ENCODE results near the gene CALN1.
"Not testable (repeated sequence)": the region's sequence is repeated elsewhere in the genome, so short reads cannot be mapped to it uniquely, and the experiment has no call there.

Gene CALN1

DNA sequence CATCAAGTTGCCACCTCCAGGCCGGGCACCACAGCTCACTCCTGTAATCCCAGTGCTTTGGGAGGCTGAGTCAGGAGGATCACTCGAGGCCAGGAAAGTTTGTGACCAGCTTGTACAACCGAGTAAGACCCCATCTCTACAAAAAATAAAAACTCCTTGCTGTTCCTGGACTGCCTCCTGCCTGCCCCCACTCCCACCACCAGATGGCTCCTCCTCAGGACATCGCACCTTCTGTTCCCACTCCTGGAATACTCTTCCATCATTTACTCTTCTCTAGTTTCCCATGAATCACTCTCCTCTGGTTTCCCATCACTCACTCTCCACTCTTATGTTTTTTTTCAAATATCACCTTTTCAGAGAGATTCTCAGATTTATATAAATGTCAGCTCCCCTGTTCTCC lies 540.7 kb downstream of the CALN1 start:
- DNase-seq (ENCODE audit: low read depth in 3 of 3): no peak

DNA sequence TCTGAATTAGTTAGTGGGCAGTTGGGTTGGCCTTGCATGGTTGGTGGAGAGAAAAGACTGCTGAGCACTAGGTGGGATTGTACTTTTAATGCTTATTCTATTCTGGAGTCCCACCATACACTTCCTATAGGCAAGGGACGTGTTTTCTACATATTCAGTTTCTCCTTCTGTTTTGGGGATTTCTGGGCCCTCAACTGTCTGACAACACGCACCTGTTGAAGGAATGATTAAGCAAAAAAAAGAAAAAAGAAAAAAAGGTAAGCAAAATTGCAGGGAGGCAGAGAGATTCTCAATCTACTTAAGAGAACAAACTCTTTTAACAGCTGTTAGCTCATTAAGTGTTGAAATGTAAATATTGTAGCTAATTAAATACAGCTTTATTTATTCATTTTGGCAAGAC lies 541.3 kb downstream of the CALN1 start:
- no peak for DNase-seq (ENCODE audit: low read depth in 3 of 3)

- DNase-seq (ENCODE audit: low read depth in 3 of 3): no peak
These were observed 543.3 kb downstream of the CALN1 start for GRCh38 chr7:71868797-71869196.

- no peak for DNase-seq (ENCODE audit: low read depth in 3 of 3)
These were observed 544.5 kb downstream of the CALN1 start for GRCh38 chr7:71867626-71868025.

GRCh38 chr7:71865172-71865571 lies 547.0 kb downstream of the CALN1 start:
- no peak for DNase-seq (ENCODE audit: low read depth in 3 of 3)

- no peak for DNase-seq (ENCODE audit: low read depth in 3 of 3)
These were observed 548.0 kb downstream of the CALN1 start for GRCh38 chr7:71864130-71864529.

DNA sequence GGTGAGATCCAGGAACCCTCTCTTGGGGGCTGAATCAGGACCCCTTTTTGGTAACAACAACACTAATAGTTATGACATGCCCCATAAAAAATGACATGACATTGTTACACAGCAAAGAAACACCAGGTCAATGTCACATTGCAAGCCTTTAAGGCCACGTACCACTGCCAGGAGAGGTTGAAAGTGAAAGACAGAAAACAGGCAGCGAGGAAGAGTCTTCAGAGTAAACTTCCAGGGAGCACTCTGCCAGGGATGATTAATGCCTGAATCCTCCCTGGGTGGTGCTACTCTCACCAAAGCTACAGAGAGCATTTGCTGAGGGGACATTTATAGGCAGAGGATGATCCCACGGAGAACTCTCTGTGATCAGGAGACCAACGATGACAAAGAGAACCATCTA lies 551.6 kb downstream of the CALN1 start:
- no peak for DNase-seq (ENCODE audit: low read depth in 3 of 3)

- no peak for DNase-seq (ENCODE audit: low read depth in 3 of 3)
These were observed 554.8 kb downstream of the CALN1 start for GRCh38 chr7:71857338-71857737.

DNA sequence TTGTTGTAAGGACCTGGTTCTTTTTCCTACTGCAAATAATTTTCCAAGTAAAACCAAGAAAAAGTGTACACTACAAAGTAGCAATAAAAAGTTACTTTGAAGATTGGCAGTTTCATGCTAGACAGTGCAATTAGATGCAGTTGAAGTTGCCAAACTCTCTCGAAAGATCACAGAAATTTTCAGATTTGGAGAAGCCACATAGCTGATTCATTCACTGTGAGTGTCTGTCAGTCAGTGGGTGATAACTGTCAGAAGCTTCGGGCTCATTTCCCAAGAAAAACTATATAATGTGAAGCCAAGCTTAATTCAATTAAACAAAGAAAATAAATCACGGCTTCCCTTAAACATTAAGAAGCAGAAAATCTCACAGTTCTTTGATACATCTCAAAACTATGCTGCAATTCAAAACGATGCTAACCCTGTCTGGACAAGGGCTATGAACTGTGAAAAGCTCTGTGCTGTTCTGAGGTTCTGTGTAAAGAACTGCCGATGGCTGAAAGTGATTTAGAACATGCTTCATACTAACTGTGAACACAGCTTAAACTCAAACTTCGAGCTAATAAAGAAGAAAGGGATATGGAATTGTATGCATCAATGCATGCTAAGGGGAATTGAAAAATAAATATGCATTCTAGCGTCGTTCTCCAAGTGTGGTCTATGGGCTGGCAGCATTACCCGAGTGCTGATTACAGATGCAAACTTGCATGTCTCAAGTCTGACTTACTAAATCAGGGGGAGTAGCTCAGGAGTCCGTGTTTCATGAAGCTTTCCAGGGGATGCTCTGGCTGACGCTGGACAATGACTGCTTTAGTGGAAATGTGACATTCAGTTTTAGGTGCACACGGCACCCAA lies 557.4 kb downstream of the CALN1 start:
- DNase-seq (ENCODE audit: low read depth in 3 of 3): no peak

DNA sequence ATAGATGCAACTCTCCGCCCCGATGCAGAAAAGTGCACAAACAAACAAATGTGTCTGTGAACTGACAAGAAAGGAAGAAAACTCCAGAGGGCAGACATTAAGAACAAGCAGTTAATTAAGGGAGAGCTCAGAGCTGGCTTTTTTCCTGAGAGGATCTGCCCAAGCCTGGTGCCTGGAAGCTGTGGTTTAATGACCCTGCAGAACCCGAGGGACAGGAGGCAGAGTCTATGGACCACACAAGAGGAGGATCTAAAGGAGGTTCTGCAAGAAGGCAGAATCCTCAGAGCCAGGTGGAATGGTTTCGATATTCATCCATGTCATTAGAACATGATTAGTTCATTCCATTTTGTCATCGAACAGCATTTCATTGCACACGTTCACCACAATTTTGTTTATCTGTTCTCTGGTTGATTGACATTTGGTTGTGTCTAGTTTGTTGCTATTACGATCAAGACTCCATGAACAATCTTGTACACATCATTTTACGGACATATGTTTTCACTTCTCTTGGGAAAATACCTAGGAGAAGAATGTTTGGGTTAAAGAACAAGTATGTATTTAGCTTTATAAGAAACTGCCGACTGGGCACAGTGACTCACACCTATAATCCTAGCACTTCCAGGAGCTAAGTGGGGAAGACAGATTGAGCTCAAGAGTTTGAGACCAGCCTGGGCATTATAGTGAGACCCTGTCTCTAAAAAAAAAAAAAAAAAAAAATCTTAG lies 560.2 kb downstream of the CALN1 start:
- DNase-seq (ENCODE audit: low read depth in 3 of 3): no peak

GRCh38 chr7:71846160-71846559 lies 566.0 kb downstream of the CALN1 start:
- DNase-seq (ENCODE audit: low read depth in 3 of 3): no peak

GRCh38 chr7:71843676-71844075 lies 568.5 kb downstream of the CALN1 start:
- no peak for DNase-seq (ENCODE audit: low read depth in 3 of 3)

GRCh38 chr7:71842786-71843185 lies 569.4 kb downstream of the CALN1 start:
- DNase-seq (ENCODE audit: low read depth in 3 of 3): no peak

DNA sequence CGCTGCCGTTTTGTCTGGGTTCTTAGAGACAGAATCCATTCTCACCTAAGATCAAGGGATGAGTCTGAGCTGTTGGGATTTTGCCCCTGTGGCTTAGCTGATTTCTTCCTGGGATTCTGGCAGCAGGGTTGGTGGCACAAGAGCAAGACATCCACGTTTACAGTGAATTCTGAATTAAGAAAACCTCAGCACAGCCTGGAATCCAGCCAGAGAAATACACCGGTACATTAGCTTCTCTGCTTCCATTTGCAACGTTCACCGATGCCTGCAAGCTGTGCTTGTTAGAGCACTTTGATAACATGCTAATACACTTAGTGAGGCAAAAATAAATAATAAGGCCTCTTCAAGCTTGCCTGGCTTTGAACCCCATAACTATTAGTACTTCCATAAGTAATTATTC lies 569.8 kb downstream of the CALN1 start:
- no peak for DNase-seq (ENCODE audit: low read depth in 3 of 3)

GRCh38 chr7:71835056-71835455 lies 577.1 kb downstream of the CALN1 start:
- no peak for DNase-seq (ENCODE audit: low read depth in 3 of 3)

GRCh38 chr7:71829515-71829914 lies 582.6 kb downstream of the CALN1 start:
- no peak for DNase-seq (ENCODE audit: low read depth in 3 of 3)

DNA sequence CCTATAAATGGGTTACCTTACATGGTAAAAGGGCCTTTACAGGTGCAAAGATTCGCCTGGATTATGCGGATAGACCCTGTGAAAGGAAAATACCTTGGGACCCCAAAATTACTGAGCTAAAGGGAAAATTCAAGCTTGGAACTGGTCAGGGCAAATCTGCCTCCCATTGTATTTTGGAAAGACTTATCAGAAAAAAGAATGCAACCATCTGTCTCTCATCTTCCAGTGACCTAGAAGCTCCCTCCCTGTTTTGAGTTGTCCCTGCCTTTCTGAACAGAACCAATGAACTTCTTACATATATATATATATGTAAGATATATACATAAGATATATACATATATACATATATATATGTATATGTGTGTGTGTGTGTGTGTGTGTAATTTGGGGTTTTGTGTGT lies 583.8 kb downstream of the CALN1 start:
- no peak for DNase-seq (ENCODE audit: low read depth in 3 of 3)

DNA sequence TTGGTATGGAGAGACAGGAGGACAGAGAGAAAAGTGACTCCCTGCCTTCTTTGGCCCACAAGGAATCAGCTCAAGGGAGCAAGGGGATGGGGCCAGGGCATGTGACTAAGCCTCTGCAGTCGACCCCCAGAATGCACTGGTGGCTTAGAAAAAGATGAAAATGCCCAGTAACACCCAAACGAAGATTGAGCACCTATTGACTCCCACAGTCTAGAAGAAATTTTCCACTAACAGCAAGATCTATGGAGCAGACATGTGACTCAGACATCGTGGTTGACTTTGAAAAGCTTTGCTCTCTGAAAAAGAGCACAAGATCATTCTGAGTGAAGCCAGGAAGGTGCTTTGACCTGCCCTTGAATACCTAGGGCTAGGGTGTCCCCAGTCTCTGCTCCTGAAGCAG lies 586.0 kb downstream of the CALN1 start:
- no peak for DNase-seq (ENCODE audit: low read depth in 3 of 3)

DNA sequence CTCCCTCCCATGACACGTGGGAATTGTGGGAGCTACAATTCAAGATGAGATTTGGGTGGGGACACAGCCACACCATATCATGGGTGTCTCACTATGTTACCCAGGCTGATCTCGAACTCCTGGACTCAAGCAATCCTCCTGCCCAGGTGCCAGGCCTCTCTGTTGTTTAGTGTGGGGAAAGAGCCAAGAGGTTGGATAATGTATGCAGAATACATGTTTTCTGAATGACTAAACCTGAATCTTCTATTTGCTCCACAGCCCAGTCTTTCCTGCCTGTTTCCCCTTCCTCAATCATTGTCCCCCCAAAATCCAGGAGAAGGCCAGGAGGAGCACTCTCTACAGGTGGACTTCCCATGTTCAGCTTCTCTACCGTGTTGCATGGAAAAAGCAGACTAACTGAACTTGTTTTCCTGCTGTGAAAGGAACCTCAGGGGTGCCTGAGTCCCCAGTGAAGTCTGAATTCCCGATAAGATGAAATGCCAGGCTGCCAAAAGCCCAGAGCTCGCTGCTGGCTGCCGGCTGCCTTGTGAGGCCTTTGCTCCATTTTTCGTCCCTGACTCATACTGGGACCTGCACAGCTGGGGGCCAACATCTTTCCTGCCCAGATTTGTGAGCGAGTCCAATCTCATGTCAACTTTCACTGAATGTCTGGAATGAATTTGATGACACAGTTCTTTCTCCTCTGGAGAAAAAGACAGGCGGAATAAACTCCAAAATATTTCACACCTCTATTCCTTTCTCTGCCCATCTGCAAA lies 588.0 kb downstream of the CALN1 start:
- no peak for DNase-seq (ENCODE audit: low read depth in 3 of 3)

DNA sequence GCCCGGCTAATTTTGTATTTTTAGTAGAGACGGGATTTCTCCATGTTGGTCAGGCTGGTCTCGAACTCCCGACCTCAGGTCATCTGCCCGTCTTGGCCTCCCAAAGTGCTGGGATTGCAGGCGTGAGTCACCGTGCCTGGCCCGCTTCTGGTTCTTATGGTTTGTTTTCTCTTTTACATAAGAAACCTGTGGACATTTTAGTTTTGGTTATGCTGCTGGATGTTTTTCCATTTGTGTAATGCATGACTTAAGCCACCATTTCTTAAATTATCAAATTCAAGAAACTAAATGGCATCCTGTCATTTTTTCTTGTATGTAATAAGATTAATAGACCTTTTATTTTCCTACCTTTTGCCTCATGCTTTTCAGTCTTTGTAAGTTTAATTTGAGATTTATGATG lies 589.7 kb downstream of the CALN1 start:
- DNase-seq (ENCODE audit: low read depth in 3 of 3): not testable (repeated sequence)

- DNase-seq (ENCODE audit: low read depth in 3 of 3): no peak
These were observed 594.2 kb downstream of the CALN1 start for GRCh38 chr7:71817916-71818315.

DNA sequence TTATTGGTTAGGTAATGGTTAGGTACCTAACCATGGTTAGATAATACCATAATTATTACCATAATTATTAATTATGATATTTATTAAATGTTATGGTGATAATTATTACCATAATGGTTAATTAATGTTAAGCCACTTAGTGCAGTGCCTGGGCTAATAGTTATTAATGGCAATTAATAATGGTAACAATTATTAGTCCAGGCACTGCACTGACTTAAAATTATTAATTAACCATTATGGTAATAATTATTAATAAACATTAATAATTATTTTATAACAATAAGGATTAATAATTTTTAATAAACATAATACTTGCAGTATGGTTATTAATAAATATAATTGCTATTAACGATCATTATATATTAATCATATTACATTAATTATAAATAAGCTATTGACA lies 604.0 kb downstream of the CALN1 start:
- DNase-seq (ENCODE audit: low read depth in 3 of 3): no peak

GRCh38 chr7:71804256-71804655 lies 607.9 kb downstream of the CALN1 start:
- DNase-seq (ENCODE audit: low read depth in 3 of 3): no peak

Measured in stimulated activated CD4-positive, alpha-beta T cell treated with anti-CD3 and anti-CD28 coated beads, TNF-alpha, amount 100 ng/mL, for 48 hours (primary cell).